ENCODE results near the gene TMEM258.

Gene TMEM258

DNA sequence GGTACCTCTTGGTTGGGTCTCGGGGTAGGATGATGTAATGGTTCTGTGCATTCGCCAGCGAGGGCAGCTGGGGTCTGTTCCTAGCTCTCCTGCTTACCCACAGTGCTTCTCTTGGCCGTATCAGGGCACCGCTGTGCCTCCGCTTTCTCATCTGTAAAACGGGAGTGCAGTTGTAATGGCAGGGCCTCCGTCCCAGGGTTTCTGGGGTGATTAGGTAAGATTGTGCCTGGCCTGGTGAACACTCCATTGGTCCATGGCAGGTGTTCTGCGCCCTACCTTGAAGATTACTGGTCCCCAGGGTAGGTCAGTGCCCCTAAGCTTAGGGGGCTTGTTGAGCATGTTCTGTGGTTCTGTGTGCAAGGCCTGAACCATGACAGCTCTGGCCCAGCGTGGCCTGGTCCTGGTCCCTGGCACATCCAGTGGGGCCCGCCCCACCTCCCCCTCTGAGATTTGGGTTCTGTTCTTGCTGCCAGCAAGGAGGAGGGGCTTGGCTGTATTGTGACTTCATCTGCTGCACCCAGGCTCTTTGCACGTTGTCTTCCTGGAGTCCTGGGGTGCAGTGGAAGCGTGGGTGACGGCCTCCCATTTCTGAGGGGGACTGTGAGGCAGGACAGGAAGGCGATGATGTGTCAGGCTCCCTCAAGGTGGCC, 35.1 kb downstream of the TMEM258 start:
- TF ChIP-seq, protein P1, sequence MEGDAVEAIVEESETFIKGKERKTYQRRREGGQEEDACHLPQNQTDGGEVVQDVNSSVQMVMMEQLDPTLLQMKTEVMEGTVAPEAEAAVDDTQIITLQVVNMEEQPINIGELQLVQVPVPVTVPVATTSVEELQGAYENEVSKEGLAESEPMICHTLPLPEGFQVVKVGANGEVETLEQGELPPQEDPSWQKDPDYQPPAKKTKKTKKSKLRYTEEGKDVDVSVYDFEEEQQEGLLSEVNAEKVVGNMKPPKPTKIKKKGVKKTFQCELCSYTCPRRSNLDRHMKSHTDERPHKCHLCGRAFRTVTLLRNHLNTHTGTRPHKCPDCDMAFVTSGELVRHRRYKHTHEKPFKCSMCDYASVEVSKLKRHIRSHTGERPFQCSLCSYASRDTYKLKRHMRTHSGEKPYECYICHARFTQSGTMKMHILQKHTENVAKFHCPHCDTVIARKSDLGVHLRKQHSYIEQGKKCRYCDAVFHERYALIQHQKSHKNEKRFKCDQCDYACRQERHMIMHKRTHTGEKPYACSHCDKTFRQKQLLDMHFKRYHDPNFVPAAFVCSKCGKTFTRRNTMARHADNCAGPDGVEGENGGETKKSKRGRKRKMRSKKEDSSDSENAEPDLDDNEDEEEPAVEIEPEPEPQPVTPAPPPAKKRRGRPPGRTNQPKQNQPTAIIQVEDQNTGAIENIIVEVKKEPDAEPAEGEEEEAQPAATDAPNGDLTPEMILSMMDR (IDR thresholded peaks at IDR 0.05; ENCODE audit: borderline replicate concordance, insufficient read depth, low read depth, low read length), result no peak
- H3K4me3 ChIP-seq (ENCODE audit: low read depth, low read length), result no peak overlapping the region

DNA sequence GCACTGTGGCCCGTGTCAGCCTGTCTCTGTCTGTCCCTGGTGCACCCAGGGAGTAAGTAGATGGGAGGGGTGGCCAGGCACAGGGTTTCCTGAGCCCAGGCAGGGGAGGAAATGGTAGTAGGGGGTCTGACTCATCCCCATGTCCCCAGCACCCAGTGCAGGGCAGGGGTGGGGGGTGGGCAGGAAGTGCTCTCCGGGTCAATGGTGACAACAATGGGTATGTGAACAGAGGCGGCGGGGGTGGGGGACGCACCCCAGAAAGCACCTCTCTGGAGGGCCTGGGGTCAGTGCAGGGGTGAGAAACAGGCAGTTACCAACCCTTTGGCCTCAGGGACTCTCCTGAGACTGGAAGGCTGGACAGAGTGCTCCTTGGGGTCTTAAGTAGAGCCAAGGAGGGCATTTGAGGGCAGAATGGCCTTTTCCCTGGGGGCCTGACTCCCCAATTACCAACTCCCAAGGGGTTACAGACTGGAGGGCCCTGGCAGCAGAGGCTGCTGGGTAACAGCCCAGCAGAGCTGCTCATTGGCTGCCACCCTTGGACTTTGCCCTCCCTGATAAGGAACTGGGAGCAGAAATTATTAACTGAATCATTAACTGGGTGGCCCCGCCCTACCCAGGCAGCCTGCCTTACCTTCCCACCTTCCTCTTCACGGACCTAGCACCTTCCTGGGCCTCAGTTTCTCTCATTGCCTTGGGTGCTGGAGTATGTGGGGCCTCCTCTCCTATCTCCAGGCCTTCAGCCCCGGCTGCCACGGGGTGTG, 35.8 kb downstream of the TMEM258 start:
- no peak overlapping the region for H3K4me3 ChIP-seq (ENCODE audit: low read depth, low read length)
- TF ChIP-seq, protein P1 (IDR thresholded peaks at IDR 0.05; ENCODE audit: borderline replicate concordance, insufficient read depth, low read depth, low read length), result no peak

DNA sequence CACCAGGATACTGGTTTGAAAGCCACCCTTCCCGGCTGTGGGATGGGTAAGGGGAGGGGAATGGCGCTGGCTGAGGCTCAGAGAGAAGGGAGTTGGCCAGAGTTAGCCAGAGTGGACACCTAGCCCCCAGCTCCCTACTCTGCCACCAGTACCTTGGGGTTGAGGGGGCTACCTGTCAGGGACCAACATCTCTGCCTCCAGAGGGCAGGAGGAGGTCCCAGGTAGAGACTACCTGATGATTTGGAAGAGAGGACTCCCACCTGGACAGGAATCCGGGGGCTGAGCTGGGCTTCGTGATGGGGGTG, 36.3 kb downstream of the TMEM258 start:
- no peak overlapping the region for H3K4me3 ChIP-seq (ENCODE audit: low read depth, low read length)
- TF ChIP-seq, protein P1 (IDR thresholded peaks at IDR 0.05; ENCODE audit: borderline replicate concordance, insufficient read depth, low read depth, low read length), result no peak

DNA sequence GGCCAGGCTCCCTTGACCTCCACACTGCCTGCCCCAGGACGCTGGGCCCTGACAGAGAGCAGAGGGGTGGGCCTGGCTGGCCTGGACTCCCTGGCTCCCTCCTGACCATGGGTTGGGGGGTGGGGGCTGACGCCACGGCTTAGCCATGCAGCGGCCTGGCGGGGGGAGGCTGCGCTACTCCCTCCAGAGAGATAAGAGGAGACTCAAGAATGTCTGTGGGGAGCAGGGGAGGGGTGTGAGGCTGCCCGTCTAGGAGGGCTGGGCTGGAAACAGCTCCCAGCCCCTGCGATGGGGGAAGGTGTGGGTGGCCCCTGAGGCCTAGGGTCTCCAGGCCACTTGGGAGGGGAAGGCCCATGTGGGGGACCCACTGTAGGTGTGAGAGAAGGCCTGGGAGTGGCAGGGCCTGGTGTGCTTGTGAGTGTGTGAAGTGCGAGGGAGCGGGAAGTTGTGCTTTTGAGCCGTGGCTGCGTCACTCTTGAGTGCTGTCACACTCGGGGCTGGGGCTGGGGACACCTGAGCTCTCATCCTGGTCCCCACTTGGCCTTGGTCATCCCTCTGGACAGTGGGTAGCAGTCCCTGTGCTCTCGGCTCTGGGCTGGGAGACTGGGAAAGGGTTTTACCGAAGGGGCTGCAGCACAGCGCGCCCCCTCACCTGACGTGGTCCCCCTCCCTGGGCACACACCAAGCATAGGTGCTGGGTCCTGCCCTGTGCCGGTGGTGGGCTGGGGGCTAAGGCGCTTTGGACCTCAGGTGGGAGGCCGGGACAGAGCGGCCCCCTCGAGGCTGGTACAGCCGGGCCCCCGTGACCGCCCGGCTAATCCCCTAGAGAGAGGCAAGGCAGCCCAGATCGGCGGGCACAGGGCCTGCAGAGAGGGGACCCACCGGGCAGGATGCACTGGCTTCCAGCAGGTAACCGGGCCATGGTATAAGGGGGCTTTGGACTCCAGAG, 37.6 kb downstream of the TMEM258 start:
- no peak overlapping the region for H3K4me3 ChIP-seq (ENCODE audit: low read depth, low read length)
- TF ChIP-seq, protein P1 (IDR thresholded peaks at IDR 0.05; ENCODE audit: borderline replicate concordance, insufficient read depth, low read depth, low read length), result no peak

DNA sequence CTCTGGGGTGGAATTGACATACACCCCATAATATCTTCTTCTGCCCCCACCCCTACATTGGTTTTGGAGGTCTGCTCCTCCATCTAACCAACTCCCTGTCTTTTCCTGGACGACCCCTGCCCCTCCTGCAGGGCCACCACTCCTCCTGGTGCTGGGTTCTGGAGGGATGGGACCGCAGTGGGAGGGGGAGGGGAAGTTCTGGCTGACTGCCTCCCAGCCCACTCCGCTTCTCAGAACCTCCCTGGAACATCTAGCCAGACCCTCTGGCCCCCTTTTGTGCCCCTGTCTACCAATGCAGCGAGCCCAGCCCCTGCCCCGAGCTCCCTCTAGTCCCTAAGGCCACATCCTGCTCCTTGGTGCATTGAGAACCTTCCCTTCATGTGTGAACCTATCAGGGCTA, 38.7 kb downstream of the TMEM258 start:
- H3K4me3 ChIP-seq (ENCODE audit: low read depth, low read length), result no peak overlapping the region
- TF ChIP-seq, protein P1 (IDR thresholded peaks at IDR 0.05; ENCODE audit: borderline replicate concordance, insufficient read depth, low read depth, low read length), result no peak

DNA sequence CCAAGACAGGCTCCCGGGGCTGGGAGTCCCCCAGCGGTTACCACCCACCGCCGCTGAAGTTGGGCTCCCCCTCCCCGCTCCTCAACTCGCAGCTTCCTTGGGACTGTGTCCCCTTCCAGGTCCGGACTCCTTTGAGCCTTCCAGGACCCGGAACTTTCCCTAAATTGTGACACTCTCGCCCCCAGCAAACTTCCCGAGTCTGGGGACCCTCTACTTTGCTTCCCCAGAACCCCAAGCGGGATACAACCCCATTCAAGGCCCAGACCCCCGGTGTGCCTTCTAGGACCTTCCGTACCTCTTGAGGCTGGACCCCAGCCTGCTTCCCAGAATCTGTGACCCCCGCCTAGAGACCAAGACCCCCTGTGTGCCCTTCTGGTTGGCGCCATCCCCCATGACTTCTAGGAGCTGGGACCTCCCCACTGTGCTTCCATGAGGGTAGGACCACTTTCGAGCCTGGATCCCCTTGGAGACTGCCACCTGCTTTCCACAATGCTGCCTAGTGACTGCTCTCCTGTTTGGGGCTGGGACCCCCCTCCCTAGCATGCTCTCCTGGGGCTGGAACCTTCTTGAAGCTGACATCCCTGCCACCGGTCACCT, 39.4 kb downstream of the TMEM258 start:
- H3K4me3 ChIP-seq (ENCODE audit: low read depth, low read length), result no peak overlapping the region
- TF ChIP-seq, protein P1 (IDR thresholded peaks at IDR 0.05; ENCODE audit: borderline replicate concordance, insufficient read depth, low read depth, low read length), result no peak
